ENCODE results near the gene FAR2.
A peak's percentile ranks its signal among the peaks of the same experiment; 100 is the strongest.
"Not testable (repeated sequence)": the region's sequence is repeated elsewhere in the genome, so short reads cannot be mapped to it uniquely, and the experiment has no call there.

The FAR2 gene

GRCh38 chr12:29278673-29279420 is 129.8 kb downstream of the FAR2 start:
- peak; percentile 60 for DNase-seq (ENCODE audit: low read depth)

- DNase-seq (ENCODE audit: low read depth) = no peak
Observed at GRCh38 chr12:29281371-29282005, 132.4 kb downstream of the FAR2 start.

GRCh38 chr12:29282031-29282816 is 133.1 kb downstream of the FAR2 start:
- DNase-seq (ENCODE audit: low read depth) = no peak

- DNase-seq (ENCODE audit: low read depth) = peak; percentile 60
Observed at GRCh38 chr12:29283969-29284700, 135.1 kb downstream of the FAR2 start.

- DNase-seq (ENCODE audit: low read depth) = peak; percentile 55
Observed at GRCh38 chr12:29286081-29286790, 137.2 kb downstream of the FAR2 start.

- DNase-seq (ENCODE audit: low read depth) = no peak
Observed at GRCh38 chr12:29287622-29288021, 138.5 kb downstream of the FAR2 start.

- no peak for DNase-seq (ENCODE audit: low read depth)
Observed at GRCh38 chr12:29288031-29288430, 139.0 kb downstream of the FAR2 start.

- DNase-seq (ENCODE audit: low read depth) = not testable (repeated sequence)
Observed at GRCh38 chr12:29290475-29290874, 141.4 kb downstream of the FAR2 start.

- no peak for DNase-seq (ENCODE audit: low read depth)
Observed at GRCh38 chr12:29291226-29291625, 142.1 kb downstream of the FAR2 start.

- no peak for DNase-seq (ENCODE audit: low read depth)
Observed at GRCh38 chr12:29299633-29300032, 150.6 kb downstream of the FAR2 start.

GRCh38 chr12:29301114-29301513 is 152.0 kb downstream of the FAR2 start:
- no peak for DNase-seq (ENCODE audit: low read depth)

GRCh38 chr12:29304388-29304787 is 155.3 kb downstream of the FAR2 start:
- DNase-seq (ENCODE audit: low read depth) = no peak

- DNase-seq (ENCODE audit: low read depth) = no peak
Observed at GRCh38 chr12:29306266-29306665, 157.2 kb downstream of the FAR2 start.

GRCh38 chr12:29306682-29307081 is 157.6 kb downstream of the FAR2 start:
- DNase-seq (ENCODE audit: low read depth) = no peak

GRCh38 chr12:29309320-29309902 is 160.3 kb downstream of the FAR2 start:
- peak; percentile 33 for DNase-seq (ENCODE audit: low read depth)

- no peak for DNase-seq (ENCODE audit: low read depth)
Observed at GRCh38 chr12:29310899-29311298, 161.8 kb downstream of the FAR2 start.

- DNase-seq (ENCODE audit: low read depth) = no peak
Observed at GRCh38 chr12:29314416-29314815, 165.3 kb downstream of the FAR2 start.

- peak; percentile 61 for DNase-seq (ENCODE audit: low read depth)
Observed at GRCh38 chr12:29316752-29317151, 167.7 kb downstream of the FAR2 start.

GRCh38 chr12:29317556-29318363 is 168.7 kb downstream of the FAR2 start:
- peak; percentile 52 for DNase-seq (ENCODE audit: low read depth)
